Naive B cell (primary cell): ENCODE measurements around the gene LHFPL6. TPM values are rescaled to one million over a fixed set of nuclear protein-coding genes. Genes with fewer than 3 reads are reported as not detected.

Source experiments
- ATAC-seq, 2 donors: fragments of 150-1000 bp; cut with Tn5 transposase; 2 replicates each; pipeline ENCODE4 v1.10.0; 2021; ENCODE audit warnings: low read depth in 2 of 2, mild to moderate bottlenecking in 2 of 2, moderate library complexity in 2 of 2
- DNase-seq: peaks from one replicate; pipeline ENCODE4 v3.0.0; 2022
- H3K27ac Mint-ChIP-seq, 6 donors: one replicate each; pipeline ENCODE4 v1.8.0; 2020 to 2022; ENCODE audit warnings: mild to moderate bottlenecking in 6 of 6, mixed read lengths in 6 of 6, moderate library complexity in 5 of 6, inconsistent platforms in 2 of 6
- H3K27me3 Mint-ChIP-seq, 3 donors: one replicate each; pipeline ENCODE4 v1.8.0; 2021 to 2022; ENCODE audit warnings: mixed read lengths in 3 of 3, mild to moderate bottlenecking in 1 of 3
- H3K36me3 Mint-ChIP-seq, 2 donors: one replicate each; pipeline ENCODE4 v1.8.0; 2020 to 2022; ENCODE audit warnings: mixed read lengths in 2 of 2, inconsistent platforms in 1 of 2, mild to moderate bottlenecking in 1 of 2
- H3K4me1 Mint-ChIP-seq, 3 donors: one replicate each; pipeline ENCODE4 v1.8.0; 2020 to 2022; ENCODE audit warnings: mixed read lengths in 3 of 3, inconsistent platforms in 1 of 3, mild to moderate bottlenecking in 1 of 3, moderate library complexity in 1 of 3
- H3K4me3 Mint-ChIP-seq, 8 donors: one replicate each; pipeline ENCODE4 v1.8.0; 2020 to 2022; ENCODE audit warnings: mild to moderate bottlenecking in 8 of 8, mixed read lengths in 8 of 8, moderate library complexity in 8 of 8, inconsistent platforms in 2 of 8
- H3K9me3 Mint-ChIP-seq, 7 donors: one replicate each; pipeline ENCODE4 v1.8.0; 2020 to 2022; ENCODE audit warnings: mixed read lengths in 7 of 7, mild to moderate bottlenecking in 5 of 7, inconsistent platforms in 2 of 7, moderate library complexity in 1 of 7
- polyA plus RNA-seq, 6 donors: library from polyadenylated mRNA; unstranded; fragments of 300-500 nt; fragmentation: Illumina TruSeq; gene quantifications; one replicate each; pipeline ENCODE4 v1.2.3, GENCODE V29; 2021; ENCODE audit warnings: low read depth in 6 of 6

Gene LHFPL6
- polyA plus RNA-seq, 6 donors from 2014 or later: 0.12 to 0.25 (median 0.16) TPM; not detected in 2

- DNase-seq (no peak), ATAC-seq (no peak)
- Mint-ChIP-seq H3K4me1 (no peaks in the 10 kb centered on the region), H3K9me3 (no peaks in the 10 kb centered on the region), H3K27ac (no peak overlapping the region), H3K27me3 (peaks cover 0 to 8% (median 3%) of the 10 kb centered on the region in 3 donors), H3K4me3 (no peak overlapping the region), H3K36me3 (no peaks in the 10 kb centered on the region)
Measured at GRCh38 chr13:39531646-39532045, 71.3 kb downstream of the LHFPL6 start.

DNA sequence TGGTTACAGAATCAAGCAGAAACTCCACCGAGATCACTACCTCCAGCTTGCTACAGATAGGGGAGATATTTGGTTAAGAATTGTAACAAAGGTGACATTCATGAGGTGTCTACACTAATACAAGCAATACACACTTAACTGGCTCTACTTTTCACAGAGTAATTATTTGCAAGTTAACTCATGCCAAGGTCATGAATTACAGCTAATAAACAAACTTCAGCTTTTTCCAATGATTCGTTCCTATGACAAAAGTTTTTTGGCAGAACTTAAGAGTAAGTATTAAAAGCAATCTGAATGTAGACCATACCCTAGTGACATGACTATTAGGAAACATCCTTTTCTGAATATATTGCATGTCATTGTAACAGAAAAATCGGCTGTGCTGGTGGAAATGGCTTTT lies 72.1 kb downstream of the LHFPL6 start:
- Mint-ChIP-seq H3K27me3 (peaks cover 0 to 8% (median 0%) of the 10 kb centered on the region in 3 donors), H3K27ac (no peak overlapping the region), H3K36me3 (no peaks in the 10 kb centered on the region), H3K4me3 (no peak overlapping the region), H3K4me1 (no peaks in the 10 kb centered on the region), H3K9me3 (no peaks in the 10 kb centered on the region)
- ATAC-seq (no peak), DNase-seq (no peak)

- H3K36me3 Mint-ChIP-seq: no peaks in the 10 kb centered on the region
- no peak overlapping the region for H3K4me3 Mint-ChIP-seq
- H3K27ac Mint-ChIP-seq: no peak overlapping the region
- ATAC-seq (no peak), DNase-seq (no peak)
- H3K27me3 Mint-ChIP-seq: peaks cover 0 to 8% (median 0%) of the 10 kb centered on the region in 3 donors
- no peaks in the 10 kb centered on the region for H3K9me3 Mint-ChIP-seq
- no peaks in the 10 kb centered on the region for H3K4me1 Mint-ChIP-seq
Measured at GRCh38 chr13:39528661-39528980, 74.4 kb downstream of the LHFPL6 start.

GRCh38 chr13:39527961-39528660 lies 74.9 kb downstream of the LHFPL6 start:
- H3K9me3 Mint-ChIP-seq: no peaks in the 10 kb centered on the region
- H3K4me3 Mint-ChIP-seq: no peak overlapping the region
- peaks cover 0 to 8% (median 0%) of the 10 kb centered on the region in 3 donors for H3K27me3 Mint-ChIP-seq
- no peaks in the 10 kb centered on the region for H3K4me1 Mint-ChIP-seq
- DNase-seq (no peak), ATAC-seq (no peak)
- no peaks in the 10 kb centered on the region for H3K36me3 Mint-ChIP-seq
- no peak overlapping the region for H3K27ac Mint-ChIP-seq

GRCh38 chr13:39527301-39527700 lies 75.7 kb downstream of the LHFPL6 start:
- Mint-ChIP-seq H3K36me3 (no peaks in the 10 kb centered on the region), H3K27me3 (peaks cover 0 to 8% (median 0%) of the 10 kb centered on the region in 3 donors), H3K9me3 (no peaks in the 10 kb centered on the region), H3K4me3 (no peak overlapping the region), H3K4me1 (no peaks in the 10 kb centered on the region), H3K27ac (no peak overlapping the region)
- DNase-seq (no peak), ATAC-seq (no peak)

DNA sequence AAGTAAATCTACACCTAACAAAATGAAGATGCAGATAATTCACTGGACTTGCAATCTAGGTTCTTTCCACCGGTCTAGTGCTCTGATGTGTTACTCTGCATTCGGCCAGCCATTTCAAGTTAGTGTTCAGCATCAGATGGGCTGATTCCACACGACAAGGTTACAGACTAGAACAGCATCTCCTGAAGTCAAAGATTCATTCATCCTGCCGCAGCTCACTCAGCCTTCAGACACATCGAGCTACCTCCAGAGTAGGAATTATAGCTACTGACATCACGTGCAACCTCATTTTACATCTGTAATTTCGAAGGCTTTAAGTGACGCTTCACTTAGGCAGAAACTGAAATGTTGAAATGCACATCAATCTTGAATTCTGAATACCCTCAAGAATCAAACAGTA lies 76.5 kb downstream of the LHFPL6 start:
- DNase-seq: no peak
- no peaks in the 10 kb centered on the region for H3K4me1 Mint-ChIP-seq
- H3K27ac Mint-ChIP-seq: no peak overlapping the region
- no peaks in the 10 kb centered on the region for H3K36me3 Mint-ChIP-seq
- peaks cover 0 to 8% (median 0%) of the 10 kb centered on the region in 3 donors for H3K27me3 Mint-ChIP-seq
- H3K9me3 Mint-ChIP-seq: no peaks in the 10 kb centered on the region
- H3K4me3 Mint-ChIP-seq: no peak overlapping the region
- no peak for ATAC-seq

GRCh38 chr13:39525506-39525905 lies 77.5 kb downstream of the LHFPL6 start:
- Mint-ChIP-seq H3K9me3 (no peaks in the 10 kb centered on the region), H3K4me1 (no peaks in the 10 kb centered on the region), H3K27me3 (peaks cover 0 to 8% (median 0%) of the 10 kb centered on the region in 3 donors), H3K27ac (no peak overlapping the region), H3K36me3 (no peaks in the 10 kb centered on the region), H3K4me3 (no peak overlapping the region)
- ATAC-seq: no peak
- no peak for DNase-seq

DNA sequence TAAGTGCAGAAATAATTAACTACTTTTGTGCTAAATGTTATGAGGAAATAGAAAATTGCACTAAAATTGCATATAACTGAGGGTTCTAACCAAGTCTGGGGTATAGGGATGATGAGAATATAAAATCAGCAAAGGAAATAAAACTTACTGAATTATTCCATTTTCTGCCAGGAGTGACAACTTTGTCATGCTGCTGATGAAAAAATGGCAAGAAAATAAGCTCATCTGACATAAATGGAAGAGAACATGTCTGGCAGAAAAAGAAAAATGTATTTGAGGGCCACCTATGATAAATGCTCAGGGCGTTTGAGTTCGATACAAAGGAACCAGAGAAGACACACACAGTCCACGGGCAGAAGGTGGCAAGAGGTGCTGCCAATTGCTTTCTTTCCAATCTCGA lies 78.2 kb downstream of the LHFPL6 start:
- H3K27me3 Mint-ChIP-seq: peaks cover 0 to 8% (median 0%) of the 10 kb centered on the region in 3 donors
- no peak for ATAC-seq
- H3K4me3 Mint-ChIP-seq: no peak overlapping the region
- H3K4me1 Mint-ChIP-seq: no peaks in the 10 kb centered on the region
- H3K36me3 Mint-ChIP-seq: no peaks in the 10 kb centered on the region
- no peak overlapping the region for H3K27ac Mint-ChIP-seq
- no peaks in the 10 kb centered on the region for H3K9me3 Mint-ChIP-seq
- DNase-seq: no peak

DNA sequence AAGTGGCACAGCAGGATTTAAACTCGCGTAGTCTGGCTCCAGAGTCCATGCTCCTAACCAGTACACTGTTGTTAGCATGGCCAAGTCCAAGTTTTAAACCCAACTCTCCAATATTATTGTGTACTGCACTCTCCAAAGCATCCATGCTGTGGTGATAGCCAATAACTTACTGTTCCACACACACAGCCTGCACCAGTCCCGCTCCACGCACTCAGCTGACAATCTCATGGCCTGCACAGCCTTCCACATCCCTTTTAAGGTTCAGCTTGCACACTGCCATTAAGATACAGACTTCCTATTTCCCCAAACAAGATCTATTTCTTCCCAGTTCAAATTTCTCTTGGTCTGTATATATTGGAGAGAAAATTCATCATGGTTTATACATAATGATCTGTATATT lies 80.7 kb downstream of the LHFPL6 start:
- DNase-seq (no peak), ATAC-seq (no peak)
- Mint-ChIP-seq H3K4me3 (no peak overlapping the region), H3K36me3 (no peaks in the 10 kb centered on the region), H3K4me1 (no peaks in the 10 kb centered on the region), H3K27ac (peak overlapping the region in 1 of 6 donors; percentile 69), H3K27me3 (no peaks in the 10 kb centered on the region), H3K9me3 (no peaks in the 10 kb centered on the region)

- ATAC-seq (no peak), DNase-seq (no peak)
- H3K4me3 Mint-ChIP-seq: no peak overlapping the region
- H3K36me3 Mint-ChIP-seq: no peaks in the 10 kb centered on the region
- H3K9me3 Mint-ChIP-seq: no peaks in the 10 kb centered on the region
- no peaks in the 10 kb centered on the region for H3K27me3 Mint-ChIP-seq
- H3K4me1 Mint-ChIP-seq: no peaks in the 10 kb centered on the region
- H3K27ac Mint-ChIP-seq: no peak overlapping the region
Measured at GRCh38 chr13:39521701-39522100, 81.3 kb downstream of the LHFPL6 start.

GRCh38 chr13:39516096-39516495 lies 86.9 kb downstream of the LHFPL6 start:
- Mint-ChIP-seq H3K9me3 (no peaks in the 10 kb centered on the region), H3K36me3 (no peaks in the 10 kb centered on the region), H3K27me3 (no peaks in the 10 kb centered on the region), H3K27ac (no peak overlapping the region), H3K4me1 (no peaks in the 10 kb centered on the region), H3K4me3 (no peak overlapping the region)
- no peak for DNase-seq
- no peak for ATAC-seq

- no peak for DNase-seq
- no peaks in the 10 kb centered on the region for H3K27me3 Mint-ChIP-seq
- no peak overlapping the region for H3K4me3 Mint-ChIP-seq
- no peaks in the 10 kb centered on the region for H3K4me1 Mint-ChIP-seq
- no peaks in the 10 kb centered on the region for H3K36me3 Mint-ChIP-seq
- no peak for ATAC-seq
- H3K9me3 Mint-ChIP-seq: no peaks in the 10 kb centered on the region
- H3K27ac Mint-ChIP-seq: no peak overlapping the region
Measured at GRCh38 chr13:39515224-39515714, 87.7 kb downstream of the LHFPL6 start.

GRCh38 chr13:39512687-39513086 lies 90.3 kb downstream of the LHFPL6 start:
- Mint-ChIP-seq H3K9me3 (peaks cover 0 to 3% (median 0%) of the 10 kb centered on the region in 7 donors), H3K36me3 (no peaks in the 10 kb centered on the region), H3K27ac (no peak overlapping the region), H3K27me3 (no peaks in the 10 kb centered on the region), H3K4me1 (peaks cover 0 to 2% (median 0%) of the 10 kb centered on the region in 3 donors), H3K4me3 (no peak overlapping the region)
- DNase-seq (no peak), ATAC-seq (no peak)

- ATAC-seq (no peak), DNase-seq (no peak)
- H3K36me3 Mint-ChIP-seq: no peaks in the 10 kb centered on the region
- peaks cover 0 to 2% (median 0%) of the 10 kb centered on the region in 3 donors for H3K4me1 Mint-ChIP-seq
- no peak overlapping the region for H3K27ac Mint-ChIP-seq
- peaks cover 0 to 3% (median 0%) of the 10 kb centered on the region in 7 donors for H3K9me3 Mint-ChIP-seq
- H3K4me3 Mint-ChIP-seq: no peak overlapping the region
- H3K27me3 Mint-ChIP-seq: no peaks in the 10 kb centered on the region
Measured at GRCh38 chr13:39510316-39510695, 92.7 kb downstream of the LHFPL6 start.
